Smooth muscle cell of the pulmonary artery (primary cell): Measurements from ENCODE around the gene PCOLCE2. TPM values are rescaled to one million over a fixed set of nuclear protein-coding genes. Genes with fewer than 3 reads are reported as not detected.

Experiments used
- total RNA-seq: library from RNA; depleted of rRNA; stranded (reverse); fragments of >200 nt; gene quantifications from 2 replicates; pipeline ENCODE4 v1.2.3, GENCODE V29; 2014

PCOLCE2 gene
- total RNA-seq = 192 and 258 TPM in 2 replicates

DNA sequence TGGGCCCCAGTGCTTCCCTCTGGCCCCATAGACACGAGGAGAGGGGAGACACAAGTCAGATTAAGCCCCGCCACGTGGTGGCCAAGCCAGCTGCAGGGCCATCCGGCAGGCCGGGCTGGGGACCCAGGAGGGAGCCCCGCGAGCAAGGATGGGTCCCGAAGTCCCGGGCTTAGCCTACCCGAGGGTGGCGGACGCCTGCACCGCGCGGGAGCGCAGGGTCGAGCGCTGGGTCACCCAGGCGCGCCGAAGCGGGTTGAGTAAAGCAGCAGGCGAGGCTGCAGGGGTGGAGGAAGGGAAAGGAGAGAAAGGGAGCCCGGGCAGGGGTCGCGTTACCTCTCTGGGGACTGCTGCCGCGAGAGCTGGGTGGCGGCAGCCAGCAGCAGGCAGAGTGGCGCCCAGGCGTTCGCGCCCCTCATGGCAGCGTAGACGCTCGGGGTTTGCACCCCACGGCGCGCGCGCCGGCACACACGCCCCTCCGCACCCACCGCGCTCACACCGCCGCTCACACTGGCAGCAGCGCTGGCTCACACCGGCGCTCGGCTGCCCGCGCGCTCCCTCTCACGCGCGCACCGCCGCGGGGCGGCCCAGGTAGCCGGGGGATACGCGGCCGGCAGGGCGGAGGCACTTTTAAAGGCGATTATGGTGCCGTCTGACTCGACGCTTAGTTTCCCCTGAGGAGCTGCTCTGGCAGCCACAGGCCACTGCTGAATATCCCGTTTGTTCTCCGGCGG, at the start of gene PCOLCE2:
Gene PCOLCE2 (minus strand): TSS at position 603 of the 731 bp plus-strand sequence. CDS start 187 bp downstream, at position 416.

Other genes starting within 250 kb of the PCOLCE2 start
- gene TRPC1, start 165.0 kb downstream of the PCOLCE2 start, total RNA-seq = 35.5 and 37.3 TPM in 2 replicates
- 0.20 and 0.36 TPM in 2 replicates for gene PAQR9, start 74.6 kb upstream of the PCOLCE2 start, total RNA-seq
- gene U2SURP, start 112.5 kb upstream of the PCOLCE2 start, total RNA-seq = 36.4 and 37.7 TPM in 2 replicates
- 10.1 and 13.0 TPM in 2 replicates for gene CHST2, start 230.7 kb upstream of the PCOLCE2 start, total RNA-seq